Activated CD4-positive, alpha-beta T cell treated with anti-CD3 and anti-CD28 coated beads, Interleukin-2, amount 10 ng/mL, durations not matched to agents 7 days and 5 days (primary cell): ENCODE results near the gene PIN1. TPM values are rescaled to one million over a fixed set of nuclear protein-coding genes. Genes with fewer than 3 reads are reported as not detected.
A peak's percentile ranks its signal among the peaks of the same experiment; 100 is the strongest.
"Not testable (repeated sequence)": the region's sequence is repeated elsewhere in the genome, so short reads cannot be mapped to it uniquely, and the experiment has no call there.

Experiments
- CTCF ChIA-PET: fragments of 350-600 bp; sonication (Branson Sonifier 250); formaldehyde crosslinking; loops from one replicate; lab custom pipeline; 2021; ENCODE audit warnings: antibody characterized with exemption; lab: Charles Lee
- POLR2A ChIA-PET: fragments of 350-600 bp; sonication (Branson Sonifier 250); formaldehyde crosslinking; loops from one replicate; lab custom pipeline; 2021; ENCODE audit warnings: antibody characterized with exemption; lab: Charles Lee
- DNase-seq: peaks from one replicate; pipeline ENCODE4 v3.0.0-alpha.2; 2020
- H3K27ac Mint-ChIP-seq: one replicate; pipeline ENCODE4 v1.8.0; 2021; ENCODE audit warnings: mild to moderate bottlenecking, moderate library complexity, mixed read lengths
- H3K27me3 Mint-ChIP-seq: one replicate; pipeline ENCODE4 v1.8.0; 2021; ENCODE audit warnings: mixed read lengths
- H3K36me3 Mint-ChIP-seq: one replicate; pipeline ENCODE4 v1.8.0; 2021; ENCODE audit warnings: low read depth, mixed read lengths
- H3K4me1 Mint-ChIP-seq: one replicate; pipeline ENCODE4 v1.8.0; 2021; ENCODE audit warnings: mixed read lengths
- H3K4me3 Mint-ChIP-seq: one replicate; pipeline ENCODE4 v1.8.0; 2021; ENCODE audit warnings: mild to moderate bottlenecking, moderate library complexity, mixed read lengths
- H3K9me3 Mint-ChIP-seq: one replicate; pipeline ENCODE4 v1.8.0; 2021; ENCODE audit warnings: mixed read lengths
- total RNA-seq, 2 experiments: library from RNA; stranded (reverse); gene quantifications; one replicate each; pipeline ENCODE4 v1.2.3, GENCODE V29; 2021

PIN1 gene
- total RNA-seq, 2 experiments from 2014 or later: 87.1 to 92.5 TPM

GRCh38 chr19:9823816-9824215 is 11.3 kb upstream of the PIN1 start:
- H3K27me3 Mint-ChIP-seq: no peaks in the 10 kb centered on the region
- no peak overlapping the region for H3K27ac Mint-ChIP-seq
- peaks cover 17% of the 10 kb centered on the region for H3K36me3 Mint-ChIP-seq
- no peak for DNase-seq
- no peaks in the 10 kb centered on the region for H3K9me3 Mint-ChIP-seq
- no peak overlapping the region for H3K4me3 Mint-ChIP-seq
- peaks cover 35% of the 10 kb centered on the region for H3K4me1 Mint-ChIP-seq
- ChIA-PET CTCF (no interaction called here), POLR2A (no interaction called here)

GRCh38 chr19:9827289-9828238 is 7.6 kb upstream of the PIN1 start, which contains the start of gene UBL5:
Gene UBL5, plus strand, starts transcription at chr19:9827918. Its CDS starts 420 bp downstream, at chr19:9828338.
- Mint-ChIP-seq H3K27me3 (no peaks in the 10 kb centered on the region), H3K27ac (peak within 1 kb of the TSS; percentile 99), H3K4me3 (peak within 1 kb of the TSS; percentile 100), H3K9me3 (no peaks in the 10 kb centered on the region), H3K36me3 (peaks cover 27% of the 10 kb centered on the region), H3K4me1 (peaks cover 36% of the 10 kb centered on the region)
- POLR2A ChIA-PET: no interaction called here
- CTCF ChIA-PET: interaction anchor here (0.6 to 1.6 kb wide), 3 partner anchors 19 to 423 kb away, joined by 3 to 5 read pairs (median 3); no protein-coding TSS in a partner anchor
- peak; percentile 94 for DNase-seq

GRCh38 chr19:9828551-9829063 is 6.5 kb upstream of the PIN1 start:
- CTCF ChIA-PET: interaction anchor here (1.0 to 1.6 kb wide), 2 partner anchors 18 to 107 kb away, joined by 3 to 5 read pairs; no protein-coding TSS in a partner anchor
- Mint-ChIP-seq H3K4me3 (peak overlapping the region; percentile 100), H3K4me1 (peaks cover 32% of the 10 kb centered on the region), H3K27ac (peak overlapping the region; percentile 99), H3K9me3 (no peaks in the 10 kb centered on the region), H3K36me3 (peaks cover 25% of the 10 kb centered on the region), H3K27me3 (no peaks in the 10 kb centered on the region)
- POLR2A ChIA-PET: no interaction called here
- DNase-seq: no peak

- Mint-ChIP-seq H3K4me3 (peak overlapping the region; percentile 93), H3K9me3 (no peaks in the 10 kb centered on the region), H3K36me3 (peaks cover 18% of the 10 kb centered on the region), H3K27me3 (no peaks in the 10 kb centered on the region), H3K27ac (peak overlapping the region; percentile 92), H3K4me1 (peaks cover 31% of the 10 kb centered on the region)
- ChIA-PET POLR2A (no interaction called here), CTCF (interaction anchor here (1.6 kb wide), 1 partner anchor 11 kb away, joined by 5 read pairs; no protein-coding TSS in a partner anchor)
- no peak for DNase-seq
Observed at GRCh38 chr19:9834307-9834725, 802 bp upstream of the PIN1 start.

- H3K4me3 Mint-ChIP-seq: peak overlapping the region; percentile 93
- no peaks in the 10 kb centered on the region for H3K9me3 Mint-ChIP-seq
- no peak for DNase-seq
- H3K36me3 Mint-ChIP-seq: peaks cover 20% of the 10 kb centered on the region
- peak overlapping the region; percentile 90 for H3K27ac Mint-ChIP-seq
- ChIA-PET CTCF (interaction anchor here (0.7 to 1.6 kb wide), 2 partner anchors 10 to 32 kb away, joined by 4 to 5 read pairs; no protein-coding TSS in a partner anchor), POLR2A (no interaction called here)
- peaks cover 24% of the 10 kb centered on the region for H3K4me1 Mint-ChIP-seq
- no peaks in the 10 kb centered on the region for H3K27me3 Mint-ChIP-seq
Observed at GRCh38 chr19:9835507-9835949, 410 bp downstream of the PIN1 start.

GRCh38 chr19:9836021-9836420 is 903 bp downstream of the PIN1 start:
- Mint-ChIP-seq H3K4me1 (peaks cover 24% of the 10 kb centered on the region), H3K4me3 (peak overlapping the region; percentile 93), H3K36me3 (peaks cover 24% of the 10 kb centered on the region), H3K9me3 (no peaks in the 10 kb centered on the region), H3K27ac (peak overlapping the region; percentile 90), H3K27me3 (no peaks in the 10 kb centered on the region)
- POLR2A ChIA-PET: no interaction called here
- CTCF ChIA-PET: interaction anchor here (1.0 kb wide), 1 partner anchor 12 kb away, joined by 3 read pairs; no protein-coding TSS in a partner anchor
- DNase-seq: no peak

GRCh38 chr19:9838324-9838723 is 3.2 kb downstream of the PIN1 start:
- DNase-seq: no peak
- POLR2A ChIA-PET: no interaction called here
- no peak overlapping the region for H3K4me3 Mint-ChIP-seq
- peaks cover 23% of the 10 kb centered on the region for H3K4me1 Mint-ChIP-seq
- CTCF ChIA-PET: no interaction called here
- H3K27me3 Mint-ChIP-seq: no peaks in the 10 kb centered on the region
- H3K9me3 Mint-ChIP-seq: no peaks in the 10 kb centered on the region
- H3K36me3 Mint-ChIP-seq: peaks cover 45% of the 10 kb centered on the region
- H3K27ac Mint-ChIP-seq: no peak overlapping the region

- CTCF ChIA-PET: interaction anchor here (0.5 to 1.4 kb wide), 2 partner anchors 30 to 403 kb away, joined by 3 to 6 read pairs; no protein-coding TSS in a partner anchor
- POLR2A ChIA-PET: no interaction called here
- H3K4me1 Mint-ChIP-seq: peaks cover 23% of the 10 kb centered on the region
- H3K9me3 Mint-ChIP-seq: no peaks in the 10 kb centered on the region
- no peaks in the 10 kb centered on the region for H3K27me3 Mint-ChIP-seq
- DNase-seq: no peak
- H3K4me3 Mint-ChIP-seq: no peak overlapping the region
- H3K36me3 Mint-ChIP-seq: peaks cover 55% of the 10 kb centered on the region
- no peak overlapping the region for H3K27ac Mint-ChIP-seq
Observed at GRCh38 chr19:9839415-9839814, 4.3 kb downstream of the PIN1 start.

GRCh38 chr19:9842834-9843625 is 7.9 kb downstream of the PIN1 start:
- H3K27ac Mint-ChIP-seq: no peak overlapping the region

GRCh38 chr19:9843626-9844273 is 8.6 kb downstream of the PIN1 start:
- not testable (repeated sequence) for H3K27me3 Mint-ChIP-seq, H3K4me3 Mint-ChIP-seq, H3K27ac Mint-ChIP-seq, H3K9me3 Mint-ChIP-seq, DNase-seq
- H3K4me1 Mint-ChIP-seq: peaks cover 17% of the 10 kb centered on the region
- CTCF ChIA-PET: interaction anchor here (0.6 kb wide), 1 partner anchor 484 kb away, joined by 4 read pairs; no protein-coding TSS in a partner anchor
- POLR2A ChIA-PET: interaction anchor here (0.6 kb wide), 1 partner anchor 503 kb away, joined by 4 read pairs; no protein-coding TSS in a partner anchor
- peaks cover 61% of the 10 kb centered on the region for H3K36me3 Mint-ChIP-seq

More at GRCh38 chr19:9842834-9843625, 7.9 kb downstream of the PIN1 start:
- ChIA-PET CTCF (no interaction called here), POLR2A (no interaction called here)
- H3K4me1 Mint-ChIP-seq: peaks cover 20% of the 10 kb centered on the region
- peaks cover 65% of the 10 kb centered on the region for H3K36me3 Mint-ChIP-seq
- no peak overlapping the region for H3K4me3 Mint-ChIP-seq
- no peak for DNase-seq
- no peaks in the 10 kb centered on the region for H3K27me3 Mint-ChIP-seq
- H3K9me3 Mint-ChIP-seq: no peaks in the 10 kb centered on the region

- POLR2A ChIA-PET: no interaction called here
- DNase-seq: peak; percentile 56
Observed at GRCh38 chr19:9847087-9847671, 12.1 kb downstream of the PIN1 start.

More at GRCh38 chr19:9847087-9847671, 12.1 kb downstream of the PIN1 start:
- CTCF ChIA-PET: interaction anchor here (0.7 to 2.4 kb wide), 4 partner anchors 10 to 19 kb away, joined by 3 to 6 read pairs (median 4); partner anchors contain the start of gene UBL5
- Mint-ChIP-seq H3K4me3 (no peak overlapping the region), H3K36me3 (peaks cover 34% of the 10 kb centered on the region), H3K27me3 (no peaks in the 10 kb centered on the region), H3K9me3 (no peaks in the 10 kb centered on the region), H3K27ac (peak overlapping the region; percentile 78), H3K4me1 (peaks cover 20% of the 10 kb centered on the region)
